SK-N-SH (cell line): ENCODE results near the gene MEF2D.

Source experiments
- EP300 ChIP-seq, 2 experiments: IDR thresholded peaks; 2 replicates each; pipeline versions ENCODE4 v1.4.0 to v1.6.1; 2012; ENCODE audit warnings: borderline replicate concordance in 1 of 2, low read depth in 1 of 2, low read length in 1 of 2
- IRF3 ChIP-seq: fragments of 150-350 bp; IDR thresholded peaks from 2 replicates; pipeline ENCODE4 v1.6.1; 2016; ENCODE audit warnings: mild to moderate bottlenecking, low read depth, low read length
- MAX ChIP-seq: IDR thresholded peaks from 2 replicates; pipeline ENCODE4 v1.4.0; 2012; ENCODE audit warnings: low read depth
- MXI1 ChIP-seq: IDR thresholded peaks from 2 replicates; pipeline ENCODE4 v1.6.1; 2012; ENCODE audit warnings: mild to moderate bottlenecking, low read depth, low read length, improper control_type of control experiment
- RAD21 ChIP-seq: IDR thresholded peaks from 2 replicates; pipeline ENCODE4 v1.6.1; 2012; ENCODE audit warnings: mild to moderate bottlenecking, low read length
- RFX5 ChIP-seq: IDR thresholded peaks from 2 replicates; pipeline ENCODE4 v1.6.1; 2012; ENCODE audit warnings: mild to moderate bottlenecking, improper control_type of control experiment, low read length
- TAF1 ChIP-seq: IDR thresholded peaks from 2 replicates; pipeline ENCODE4 v1.6.1; 2012; ENCODE audit warnings: low read depth, mild to moderate bottlenecking, low read length, moderate library complexity, borderline replicate concordance
- USF2 ChIP-seq: fragments of 150-350 bp; IDR thresholded peaks from 2 replicates; pipeline ENCODE4 v1.6.1; 2017; ENCODE audit warnings: antibody characterized with exemption, low read length, low read depth, borderline replicate concordance
- YY1 ChIP-seq: IDR thresholded peaks from 2 replicates; pipeline ENCODE4 v1.4.0; 2012; ENCODE audit warnings: low read depth, mild to moderate bottlenecking
- TF ChIP-seq, protein P1 (sequence below): IDR thresholded peaks from 2 replicates; pipeline ENCODE4 v1.6.1; 2012; ENCODE audit warnings: mild to moderate bottlenecking, low read depth, low read length, moderate library complexity
- TF ChIP-seq, protein P2 (sequence below): fragments of 200-600 bp; sonication (generic); IDR thresholded peaks from 2 replicates; pipeline ENCODE4 v1.6.1; 2017; ENCODE audit warnings: antibody characterized with exemption, mild to moderate bottlenecking, moderate library complexity
- TF ChIP-seq, protein P3 (sequence below): IDR thresholded peaks from 2 replicates; pipeline ENCODE4 v1.4.0; 2012; ENCODE audit warnings: low read depth, borderline replicate concordance

GRCh38 chr1:156443286-156443685 is 57.3 kb downstream of the MEF2D start:
- TF ChIP-seq EP300 (IDR thresholded peaks at IDR 0.05; ENCODE audit: borderline replicate concordance in 1 of 2, low read depth in 1 of 2, low read length in 1 of 2) (no peak), MAX (no peak), IRF3 (no peak), USF2 (no peak), RAD21 (no peak), YY1 (no peak), MXI1 (no peak), TAF1 (no peak), RFX5 (no peak)
- TF ChIP-seq, protein P1, sequence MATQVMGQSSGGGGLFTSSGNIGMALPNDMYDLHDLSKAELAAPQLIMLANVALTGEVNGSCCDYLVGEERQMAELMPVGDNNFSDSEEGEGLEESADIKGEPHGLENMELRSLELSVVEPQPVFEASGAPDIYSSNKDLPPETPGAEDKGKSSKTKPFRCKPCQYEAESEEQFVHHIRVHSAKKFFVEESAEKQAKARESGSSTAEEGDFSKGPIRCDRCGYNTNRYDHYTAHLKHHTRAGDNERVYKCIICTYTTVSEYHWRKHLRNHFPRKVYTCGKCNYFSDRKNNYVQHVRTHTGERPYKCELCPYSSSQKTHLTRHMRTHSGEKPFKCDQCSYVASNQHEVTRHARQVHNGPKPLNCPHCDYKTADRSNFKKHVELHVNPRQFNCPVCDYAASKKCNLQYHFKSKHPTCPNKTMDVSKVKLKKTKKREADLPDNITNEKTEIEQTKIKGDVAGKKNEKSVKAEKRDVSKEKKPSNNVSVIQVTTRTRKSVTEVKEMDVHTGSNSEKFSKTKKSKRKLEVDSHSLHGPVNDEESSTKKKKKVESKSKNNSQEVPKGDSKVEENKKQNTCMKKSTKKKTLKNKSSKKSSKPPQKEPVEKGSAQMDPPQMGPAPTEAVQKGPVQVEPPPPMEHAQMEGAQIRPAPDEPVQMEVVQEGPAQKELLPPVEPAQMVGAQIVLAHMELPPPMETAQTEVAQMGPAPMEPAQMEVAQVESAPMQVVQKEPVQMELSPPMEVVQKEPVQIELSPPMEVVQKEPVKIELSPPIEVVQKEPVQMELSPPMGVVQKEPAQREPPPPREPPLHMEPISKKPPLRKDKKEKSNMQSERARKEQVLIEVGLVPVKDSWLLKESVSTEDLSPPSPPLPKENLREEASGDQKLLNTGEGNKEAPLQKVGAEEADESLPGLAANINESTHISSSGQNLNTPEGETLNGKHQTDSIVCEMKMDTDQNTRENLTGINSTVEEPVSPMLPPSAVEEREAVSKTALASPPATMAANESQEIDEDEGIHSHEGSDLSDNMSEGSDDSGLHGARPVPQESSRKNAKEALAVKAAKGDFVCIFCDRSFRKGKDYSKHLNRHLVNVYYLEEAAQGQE = no peak
- TF ChIP-seq, protein P2, sequence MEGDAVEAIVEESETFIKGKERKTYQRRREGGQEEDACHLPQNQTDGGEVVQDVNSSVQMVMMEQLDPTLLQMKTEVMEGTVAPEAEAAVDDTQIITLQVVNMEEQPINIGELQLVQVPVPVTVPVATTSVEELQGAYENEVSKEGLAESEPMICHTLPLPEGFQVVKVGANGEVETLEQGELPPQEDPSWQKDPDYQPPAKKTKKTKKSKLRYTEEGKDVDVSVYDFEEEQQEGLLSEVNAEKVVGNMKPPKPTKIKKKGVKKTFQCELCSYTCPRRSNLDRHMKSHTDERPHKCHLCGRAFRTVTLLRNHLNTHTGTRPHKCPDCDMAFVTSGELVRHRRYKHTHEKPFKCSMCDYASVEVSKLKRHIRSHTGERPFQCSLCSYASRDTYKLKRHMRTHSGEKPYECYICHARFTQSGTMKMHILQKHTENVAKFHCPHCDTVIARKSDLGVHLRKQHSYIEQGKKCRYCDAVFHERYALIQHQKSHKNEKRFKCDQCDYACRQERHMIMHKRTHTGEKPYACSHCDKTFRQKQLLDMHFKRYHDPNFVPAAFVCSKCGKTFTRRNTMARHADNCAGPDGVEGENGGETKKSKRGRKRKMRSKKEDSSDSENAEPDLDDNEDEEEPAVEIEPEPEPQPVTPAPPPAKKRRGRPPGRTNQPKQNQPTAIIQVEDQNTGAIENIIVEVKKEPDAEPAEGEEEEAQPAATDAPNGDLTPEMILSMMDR = no peak
- TF ChIP-seq, protein P3, sequence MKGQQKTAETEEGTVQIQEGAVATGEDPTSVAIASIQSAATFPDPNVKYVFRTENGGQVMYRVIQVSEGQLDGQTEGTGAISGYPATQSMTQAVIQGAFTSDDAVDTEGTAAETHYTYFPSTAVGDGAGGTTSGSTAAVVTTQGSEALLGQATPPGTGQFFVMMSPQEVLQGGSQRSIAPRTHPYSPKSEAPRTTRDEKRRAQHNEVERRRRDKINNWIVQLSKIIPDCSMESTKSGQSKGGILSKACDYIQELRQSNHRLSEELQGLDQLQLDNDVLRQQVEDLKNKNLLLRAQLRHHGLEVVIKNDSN = no peak
